Neural progenitor cell (in vitro differentiated cells): ENCODE measurements around the gene CCDC6. TPM values are rescaled to one million over a fixed set of nuclear protein-coding genes. Genes with fewer than 3 reads are reported as not detected.
A peak's percentile ranks its signal among the peaks of the same experiment; 100 is the strongest.

Source experiments
- DNase-seq: peaks from one replicate; pipeline ENCODE4 v3.0.0-alpha.2; 2016; ENCODE audit warnings: low spot score
- H2AFZ ChIP-seq: fragments of 200-600 bp; sonication (generic); replicated peaks from 2 replicates; pipeline ENCODE4 v1.6.1; 2016; ENCODE audit warnings: antibody characterized with exemption
- H3F3A ChIP-seq: fragments of 200-600 bp; sonication (generic); 2 replicates; pipeline ENCODE4 v1.6.1; 2016; ENCODE audit warnings: antibody characterized with exemption, low read depth
- H3K27ac ChIP-seq: fragments of 200-600 bp; sonication (generic); 2 replicates; pipeline ENCODE4 v1.5.1; 2016; ENCODE audit warnings: mild to moderate bottlenecking
- H3K27me3 ChIP-seq: fragments of 200-600 bp; sonication (generic); 2 replicates; pipeline ENCODE4 v1.6.1; 2016; ENCODE audit warnings: mild to moderate bottlenecking, moderate library complexity
- H3K36me3 ChIP-seq: fragments of 200-600 bp; sonication (generic); 2 replicates; pipeline ENCODE4 v1.5.1; 2016
- H3K4me1 ChIP-seq: fragments of 200-600 bp; sonication (generic); 2 replicates; pipeline ENCODE4 v1.6.1; 2016; ENCODE audit warnings: mixed run types
- H3K4me2 ChIP-seq: fragments of 200-600 bp; sonication (generic); 2 replicates; pipeline ENCODE4 v1.6.1; 2016
- H3K4me3 ChIP-seq: fragments of 200-600 bp; sonication (generic); 2 replicates; pipeline ENCODE4 v1.5.1; 2016
- H3K79me2 ChIP-seq: fragments of 200-600 bp; sonication (generic); 2 replicates; pipeline ENCODE4 v1.6.1; 2016; ENCODE audit warnings: low read depth
- H3K9ac ChIP-seq: fragments of 200-600 bp; sonication (generic); 2 replicates; pipeline ENCODE4 v1.6.1; 2016
- H3K9me3 ChIP-seq: fragments of 200-600 bp; sonication (generic); 2 replicates; pipeline ENCODE4 v1.5.1; 2016; ENCODE audit warnings: low read depth
- H4K20me1 ChIP-seq: fragments of 200-600 bp; sonication (generic); 2 replicates; pipeline ENCODE4 v1.6.1; 2016; ENCODE audit warnings: low read depth
- H3K27ac Mint-ChIP-seq: 3 replicates; pipeline ENCODE4 v1.8.0; 2021; ENCODE audit warnings: mixed read lengths
- H3K27me3 Mint-ChIP-seq: 2 replicates; pipeline ENCODE4 v1.8.0; 2022; ENCODE audit warnings: low read depth, mild to moderate bottlenecking, inconsistent platforms, moderate library complexity, mixed read lengths; ENCODE audit not compliant: insufficient read depth
- H3K36me3 Mint-ChIP-seq: 3 replicates; pipeline ENCODE4 v1.8.0; 2021; ENCODE audit warnings: mixed read lengths
- H3K4me1 Mint-ChIP-seq: 3 replicates; pipeline ENCODE4 v1.8.0; 2021; ENCODE audit warnings: mixed read lengths
- H3K4me3 Mint-ChIP-seq: 3 replicates; pipeline ENCODE4 v1.8.0; 2021; ENCODE audit warnings: mild to moderate bottlenecking, moderate library complexity, mixed read lengths
- H3K9me3 Mint-ChIP-seq: 3 replicates; pipeline ENCODE4 v1.8.0; 2020; ENCODE audit warnings: mixed read lengths
- EZH2 ChIP-seq: fragments of 200-600 bp; sonication (generic); IDR thresholded peaks from 2 replicates; pipeline ENCODE4 v1.6.1; 2017; ENCODE audit warnings: antibody characterized with exemption, mild to moderate bottlenecking, moderate library complexity
- EZH2phosphoT487 ChIP-seq: fragments of 200-600 bp; sonication (generic); IDR thresholded peaks from 2 replicates; pipeline ENCODE4 v1.6.1; 2017; ENCODE audit warnings: antibody characterized with exemption
- total RNA-seq: library from RNA; depleted of rRNA; stranded (reverse); fragments of >200 nt; gene quantifications from 2 replicates; pipeline ENCODE4 v1.2.3, GENCODE V29; 2015; ENCODE audit warnings: low replicate concordance
- TF ChIP-seq, protein P1 (sequence below): fragments of 200-600 bp; sonication (generic); IDR thresholded peaks from 2 replicates; pipeline ENCODE4 v1.5.1; 2017; ENCODE audit warnings: antibody characterized with exemption, mild to moderate bottlenecking

CCDC6 gene
- total RNA-seq, 1 donor from 2014 or later, result 29.4 TPM

DNA sequence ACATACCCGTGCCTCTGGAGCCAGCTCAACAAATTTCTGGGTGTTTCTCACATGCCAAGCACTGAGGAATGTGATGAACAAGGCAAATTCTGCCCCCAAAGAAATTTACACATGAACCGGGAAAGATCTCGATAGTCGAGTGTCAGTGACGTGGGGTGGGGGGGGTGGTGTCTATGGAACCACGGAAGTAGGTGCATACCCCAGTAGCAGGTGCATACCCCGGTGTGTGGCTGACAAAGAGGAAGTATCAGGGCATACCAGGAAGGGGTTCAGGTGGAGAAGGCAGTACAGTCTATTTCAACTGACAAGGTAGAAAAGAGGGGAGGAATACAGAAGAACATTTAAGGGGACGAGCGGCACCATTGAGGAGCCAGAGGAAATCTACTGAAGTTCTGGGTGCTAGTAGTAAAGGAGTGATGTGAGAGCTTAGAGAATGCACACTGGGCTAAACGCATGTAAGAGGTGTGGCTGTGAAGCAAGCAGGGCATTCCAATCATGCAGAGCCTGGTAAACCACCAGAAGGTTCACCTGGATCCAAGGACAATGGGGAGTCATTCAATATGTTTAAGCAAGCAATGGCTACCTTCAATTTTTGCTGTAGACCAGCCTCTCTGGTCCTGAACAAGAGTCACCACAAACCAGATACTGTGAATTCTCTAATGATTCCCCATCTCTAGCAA is 6.2 kb downstream of the CCDC6 start:
- H3F3A ChIP-seq, result no peaks in the 10 kb centered on the region
- H3K9me3 ChIP-seq, result no peaks in the 10 kb centered on the region
- H3K9me3 Mint-ChIP-seq, result no peaks in the 10 kb centered on the region
- peaks cover 13% of the 10 kb centered on the region for H3K4me1 ChIP-seq
- H3K4me3 Mint-ChIP-seq, result no peak overlapping the region
- no peak for TF ChIP-seq EZH2
- TF ChIP-seq EZH2phosphoT487, result no peak
- TF ChIP-seq, protein P1, sequence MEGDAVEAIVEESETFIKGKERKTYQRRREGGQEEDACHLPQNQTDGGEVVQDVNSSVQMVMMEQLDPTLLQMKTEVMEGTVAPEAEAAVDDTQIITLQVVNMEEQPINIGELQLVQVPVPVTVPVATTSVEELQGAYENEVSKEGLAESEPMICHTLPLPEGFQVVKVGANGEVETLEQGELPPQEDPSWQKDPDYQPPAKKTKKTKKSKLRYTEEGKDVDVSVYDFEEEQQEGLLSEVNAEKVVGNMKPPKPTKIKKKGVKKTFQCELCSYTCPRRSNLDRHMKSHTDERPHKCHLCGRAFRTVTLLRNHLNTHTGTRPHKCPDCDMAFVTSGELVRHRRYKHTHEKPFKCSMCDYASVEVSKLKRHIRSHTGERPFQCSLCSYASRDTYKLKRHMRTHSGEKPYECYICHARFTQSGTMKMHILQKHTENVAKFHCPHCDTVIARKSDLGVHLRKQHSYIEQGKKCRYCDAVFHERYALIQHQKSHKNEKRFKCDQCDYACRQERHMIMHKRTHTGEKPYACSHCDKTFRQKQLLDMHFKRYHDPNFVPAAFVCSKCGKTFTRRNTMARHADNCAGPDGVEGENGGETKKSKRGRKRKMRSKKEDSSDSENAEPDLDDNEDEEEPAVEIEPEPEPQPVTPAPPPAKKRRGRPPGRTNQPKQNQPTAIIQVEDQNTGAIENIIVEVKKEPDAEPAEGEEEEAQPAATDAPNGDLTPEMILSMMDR, result no peak
- H3K4me2 ChIP-seq, result no peak overlapping the region
- peaks cover 6% of the 10 kb centered on the region for H3K36me3 Mint-ChIP-seq
- H3K4me1 Mint-ChIP-seq, result peaks cover 32% of the 10 kb centered on the region
- no peak overlapping the region for H2AFZ ChIP-seq
- DNase-seq, result no peak
- no peaks in the 10 kb centered on the region for H3K27me3 ChIP-seq
- H3K27ac Mint-ChIP-seq, result peak overlapping the region; percentile 33
- H3K27me3 Mint-ChIP-seq, result peaks cover 5% of the 10 kb centered on the region
- H3K4me3 ChIP-seq, result no peak overlapping the region
- peaks cover 100% of the 10 kb centered on the region for H3K79me2 ChIP-seq
- no peak overlapping the region for H3K27ac ChIP-seq
- H3K36me3 ChIP-seq, result no peaks in the 10 kb centered on the region
- no peak overlapping the region for H3K9ac ChIP-seq
- peaks cover 86% of the 10 kb centered on the region for H4K20me1 ChIP-seq

DNA sequence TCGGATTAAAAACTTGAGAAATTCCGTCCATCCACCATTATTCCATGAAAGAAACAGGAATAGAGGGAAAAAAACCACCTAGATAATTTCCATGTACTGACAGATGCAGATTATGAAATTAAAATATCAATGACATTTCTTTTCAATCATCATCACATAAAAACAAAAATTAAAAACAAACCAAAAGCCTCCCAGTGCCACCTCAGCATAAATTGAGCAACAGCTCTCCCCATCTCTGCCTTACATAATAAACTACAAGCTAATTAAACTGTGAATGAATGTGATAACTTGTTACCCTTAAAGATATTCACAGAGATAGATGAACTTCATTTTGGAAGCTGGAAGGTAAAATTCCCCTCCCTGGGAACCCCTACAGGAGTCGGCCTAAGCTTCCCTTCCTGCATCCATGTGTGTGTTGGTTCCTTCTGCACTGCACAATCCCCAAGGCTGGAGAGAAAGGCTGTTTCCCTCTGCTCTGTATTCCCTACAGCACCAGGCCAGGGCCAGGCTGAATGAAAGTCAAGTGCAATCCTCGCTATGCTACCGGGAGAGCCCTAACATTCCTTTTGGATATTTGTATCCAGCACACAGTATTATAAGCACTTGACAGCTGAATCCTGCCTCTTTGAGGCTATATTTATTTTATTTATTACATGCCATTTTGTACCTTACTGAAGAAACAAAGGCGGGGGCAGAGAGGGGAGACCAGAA is 8.1 kb downstream of the CCDC6 start:
- peaks cover 6% of the 10 kb centered on the region for H3K36me3 Mint-ChIP-seq
- no peak overlapping the region for H3K27ac ChIP-seq
- H3K27ac Mint-ChIP-seq, result peak overlapping the region; percentile 67
- peaks cover 100% of the 10 kb centered on the region for H3K79me2 ChIP-seq
- no peaks in the 10 kb centered on the region for H3K27me3 ChIP-seq
- peaks cover 79% of the 10 kb centered on the region for H4K20me1 ChIP-seq
- no peak overlapping the region for H3K9ac ChIP-seq
- H3K9me3 Mint-ChIP-seq, result no peaks in the 10 kb centered on the region
- no peak overlapping the region for H3K4me2 ChIP-seq
- no peak for TF ChIP-seq EZH2phosphoT487
- TF ChIP-seq, protein P1, result no peak
- TF ChIP-seq EZH2, result no peak
- no peaks in the 10 kb centered on the region for H3K27me3 Mint-ChIP-seq
- no peaks in the 10 kb centered on the region for H3F3A ChIP-seq
- no peaks in the 10 kb centered on the region for H3K9me3 ChIP-seq
- H3K4me3 ChIP-seq, result no peak overlapping the region
- H3K4me1 ChIP-seq, result peaks cover 4% of the 10 kb centered on the region
- no peak overlapping the region for H2AFZ ChIP-seq
- H3K4me3 Mint-ChIP-seq, result no peak overlapping the region
- H3K4me1 Mint-ChIP-seq, result peaks cover 19% of the 10 kb centered on the region
- no peak for DNase-seq
- H3K36me3 ChIP-seq, result no peaks in the 10 kb centered on the region

DNA sequence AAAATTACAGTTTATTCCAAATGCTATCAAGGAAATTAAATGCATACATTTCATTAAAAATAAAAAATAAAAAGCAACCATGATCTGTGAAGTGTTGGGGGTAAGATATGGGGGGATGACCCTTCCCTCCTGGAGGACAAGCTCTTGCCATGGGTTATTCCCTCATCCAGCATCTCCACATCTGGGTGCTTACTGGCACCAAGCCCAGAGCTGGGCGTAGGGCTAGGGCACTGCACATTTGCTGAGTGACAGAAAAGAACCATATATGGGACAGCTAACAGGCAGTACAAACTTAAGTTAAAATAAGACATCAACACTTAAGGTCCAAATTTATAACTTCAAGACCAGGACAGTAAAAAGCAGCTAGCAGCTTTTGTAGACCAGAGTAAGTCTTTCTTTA is 10.2 kb downstream of the CCDC6 start:
- Mint-ChIP-seq H3K4me1 (peaks cover 19% of the 10 kb centered on the region), H3K27me3 (no peaks in the 10 kb centered on the region)
- H3K4me1 ChIP-seq, result peaks cover 4% of the 10 kb centered on the region

More for the DNA sequence above, 10.2 kb downstream of the CCDC6 start:
- Histone ChIP-seq H2AFZ (no peak overlapping the region), H3K79me2 (peaks cover 100% of the 10 kb centered on the region), H3K27me3 (no peaks in the 10 kb centered on the region), H4K20me1 (peaks cover 71% of the 10 kb centered on the region), H3K4me3 (no peak overlapping the region), H3F3A (no peaks in the 10 kb centered on the region), H3K27ac (no peak overlapping the region), H3K9me3 (no peaks in the 10 kb centered on the region), H3K36me3 (no peaks in the 10 kb centered on the region), H3K9ac (no peak overlapping the region), H3K4me2 (no peak overlapping the region)
- Mint-ChIP-seq H3K9me3 (no peaks in the 10 kb centered on the region), H3K36me3 (no peaks in the 10 kb centered on the region), H3K27ac (no peak overlapping the region), H3K4me3 (no peak overlapping the region)
- no peak for DNase-seq
- no peak for TF ChIP-seq EZH2
- no peak for TF ChIP-seq EZH2phosphoT487
- TF ChIP-seq, protein P1, result no peak
